NCI-H524 (cell line): Measurements from ENCODE around the gene INTS14.

Experiments
- DNase-seq, 2 experiments: peaks; one replicate each; lab custom pipeline; 2025; lab: John Stamatoyannopoulos, UW

INTS14 gene

GRCh38 chr15:65530318-65531111, 80.4 kb downstream of the INTS14 start, which contains the start of gene HACD3:
Gene HACD3 (plus strand): TSS chr15:65530463. CDS start chr15:65530632, 169 bp downstream.
- DNase-seq, result peak; percentile 89 to 90

- DNase-seq, result no peak
These were observed 81.1 kb downstream of the INTS14 start for GRCh38 chr15:65529762-65530317.
